ENCODE measurements around the gene VCPKMT.

The VCPKMT gene

GRCh38 chr14:50092006-50092555 is 24.3 kb downstream of the VCPKMT start:
- ChIA-PET CTCF (interaction anchor here (0.5 kb wide), 1 partner anchor 452 kb away, joined by 7 read pairs; no protein-coding TSS in a partner anchor), POLR2A (no interaction called here)
- no peak for DNase-seq (ENCODE audit: extremely low spot score)
- no peak for TF ChIP-seq ZNF384 (IDR thresholded peaks at IDR 0.05)

- TF ChIP-seq SUZ12 (IDR thresholded peaks at IDR 0.05) (no peak), HDGF (IDR thresholded peaks at IDR 0.05; ENCODE audit: borderline replicate concordance) (no peak), SP1 (IDR thresholded peaks at IDR 0.05) (no peak), LEF1 (IDR thresholded peaks at IDR 0.05; ENCODE audit: borderline replicate concordance) (no peak), TARDBP (IDR thresholded peaks at IDR 0.05) (no peak), PKNOX1 (IDR thresholded peaks at IDR 0.05) (no peak), L3MBTL2 (conservative IDR thresholded peaks at IDR 0.05) (no peak), FOXM1 (IDR thresholded peaks at IDR 0.05; ENCODE audit: borderline replicate concordance) (no peak), ARNT (IDR thresholded peaks at IDR 0.05) (no peak), ZNF384 (IDR thresholded peaks at IDR 0.05) (no peak)
- ChIA-PET CTCF (interaction anchor here (0.5 kb wide), 1 partner anchor 451 kb away, joined by 7 read pairs; no protein-coding TSS in a partner anchor), POLR2A (interaction anchor here (1.0 to 1.2 kb wide), 2 partner anchors 29 to 199 kb away, joined by 3 read pairs; no protein-coding TSS in a partner anchor)
- DNase-seq (ENCODE audit: extremely low spot score) = no peak
These were observed 25.0 kb downstream of the VCPKMT start for GRCh38 chr14:50091240-50091913.

- no peak for TF ChIP-seq FOXA1 (IDR thresholded peaks at IDR 0.05)
- TF ChIP-seq HDGF (IDR thresholded peaks at IDR 0.05; ENCODE audit: borderline replicate concordance) = no peak
- no peak for TF ChIP-seq ARNT (IDR thresholded peaks at IDR 0.05)
- no peak for TF ChIP-seq PKNOX1 (IDR thresholded peaks at IDR 0.05)
- no peak for TF ChIP-seq TARDBP (IDR thresholded peaks at IDR 0.05)
- no peak for TF ChIP-seq CTBP1 (IDR thresholded peaks at IDR 0.05; ENCODE audit: borderline replicate concordance)
- TF ChIP-seq SUZ12 (IDR thresholded peaks at IDR 0.05) = no peak
- TF ChIP-seq ZNF384 (IDR thresholded peaks at IDR 0.05) = no peak
- TF ChIP-seq L3MBTL2 (conservative IDR thresholded peaks at IDR 0.05) = no peak
- TF ChIP-seq ELF4 (IDR thresholded peaks at IDR 0.05) = no peak
- no peak for TF ChIP-seq FOXM1 (IDR thresholded peaks at IDR 0.05; ENCODE audit: borderline replicate concordance)
- TF ChIP-seq SP1 (IDR thresholded peaks at IDR 0.05) = no peak
- no peak for TF ChIP-seq FOXK2 (IDR thresholded peaks at IDR 0.05)
- no peak for TF ChIP-seq BHLHE40 (IDR thresholded peaks at IDR 0.05; ENCODE audit: borderline replicate concordance)
- no peak for DNase-seq (ENCODE audit: extremely low spot score)
- CTCF ChIA-PET = interaction anchor here (1.4 kb wide), 1 partner anchor 227 kb away, joined by 3 read pairs; no protein-coding TSS in a partner anchor
- POLR2A ChIA-PET = interaction anchor here (0.7 to 1.2 kb wide), 2 partner anchors 27 to 237 kb away, joined by 3 to 5 read pairs; partner anchors contain the start of gene NEMF
These were observed 27.2 kb downstream of the VCPKMT start for GRCh38 chr14:50089208-50089607.

DNA sequence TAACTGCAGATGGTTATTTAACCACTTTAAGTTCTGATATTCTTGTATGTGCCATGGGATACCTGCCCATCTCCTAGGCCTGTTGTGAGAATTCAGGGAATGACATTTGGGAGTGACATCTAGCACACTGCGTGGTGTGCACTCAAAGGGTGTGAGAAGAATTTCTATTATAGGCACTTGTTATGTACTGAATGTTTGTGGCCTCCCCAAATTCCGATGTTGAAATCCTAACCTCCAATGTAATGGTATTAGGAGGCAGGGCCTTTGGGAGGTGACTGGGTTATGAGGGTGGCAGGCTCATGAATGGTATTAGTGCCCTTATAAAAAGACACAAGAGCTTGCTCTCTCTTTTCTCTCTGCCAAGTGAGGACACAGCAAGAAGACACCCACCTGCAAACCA is 27.6 kb downstream of the VCPKMT start:
- ChIA-PET CTCF (interaction anchor here (1.2 to 1.4 kb wide), 2 partner anchors 16 to 227 kb away, joined by 3 read pairs; no protein-coding TSS in a partner anchor), POLR2A (interaction anchor here (0.7 to 1.2 kb wide), 3 partner anchors 26 to 236 kb away, joined by 3 to 5 read pairs (median 3); partner anchors contain the start of genes NEMF and VCPKMT)
- no peak for DNase-seq (ENCODE audit: extremely low spot score)
- TF ChIP-seq LEF1 (IDR thresholded peaks at IDR 0.05; ENCODE audit: borderline replicate concordance) (no peak), ARNT (IDR thresholded peaks at IDR 0.05) (no peak), SUZ12 (IDR thresholded peaks at IDR 0.05) (no peak), BHLHE40 (IDR thresholded peaks at IDR 0.05; ENCODE audit: borderline replicate concordance) (no peak), FOXM1 (IDR thresholded peaks at IDR 0.05; ENCODE audit: borderline replicate concordance) (no peak), FOXK2 (IDR thresholded peaks at IDR 0.05) (no peak), TARDBP (IDR thresholded peaks at IDR 0.05) (no peak), L3MBTL2 (conservative IDR thresholded peaks at IDR 0.05) (no peak), PKNOX1 (IDR thresholded peaks at IDR 0.05) (no peak), ZNF384 (IDR thresholded peaks at IDR 0.05) (no peak), ELF4 (IDR thresholded peaks at IDR 0.05) (no peak), SP1 (IDR thresholded peaks at IDR 0.05) (no peak)

- no peak for DNase-seq (ENCODE audit: extremely low spot score)
- CTCF ChIA-PET = interaction anchor here (0.7 to 1.4 kb wide), 3 partner anchors 16 to 226 kb away, joined by 3 to 4 read pairs (median 3); no protein-coding TSS in a partner anchor
- TF ChIP-seq TARDBP (IDR thresholded peaks at IDR 0.05) (no peak), NFRKB (IDR thresholded peaks at IDR 0.05) (no peak), CTBP1 (IDR thresholded peaks at IDR 0.05; ENCODE audit: borderline replicate concordance) (no peak), PKNOX1 (IDR thresholded peaks at IDR 0.05) (no peak), ARNT (IDR thresholded peaks at IDR 0.05) (no peak), FOXA1 (IDR thresholded peaks at IDR 0.05) (no peak), BHLHE40 (IDR thresholded peaks at IDR 0.05; ENCODE audit: borderline replicate concordance) (no peak), SUZ12 (IDR thresholded peaks at IDR 0.05) (no peak), L3MBTL2 (conservative IDR thresholded peaks at IDR 0.05) (no peak), ZNF384 (IDR thresholded peaks at IDR 0.05) (no peak)
- POLR2A ChIA-PET = interaction anchor here (0.9 to 1.2 kb wide), 3 partner anchors 26 to 225 kb away, joined by 3 read pairs; partner anchors contain the start of gene VCPKMT
These were observed 28.3 kb downstream of the VCPKMT start for GRCh38 chr14:50088117-50088515.

Measured in HEK293T (cell line).